Measurements from ENCODE around the gene GLE1. TPM values are rescaled to one million over a fixed set of nuclear protein-coding genes. Genes with fewer than 3 reads are reported as not detected.

The GLE1 gene
- total RNA-seq, 1 experiment from 2014 or later, result 34.1 TPM

DNA sequence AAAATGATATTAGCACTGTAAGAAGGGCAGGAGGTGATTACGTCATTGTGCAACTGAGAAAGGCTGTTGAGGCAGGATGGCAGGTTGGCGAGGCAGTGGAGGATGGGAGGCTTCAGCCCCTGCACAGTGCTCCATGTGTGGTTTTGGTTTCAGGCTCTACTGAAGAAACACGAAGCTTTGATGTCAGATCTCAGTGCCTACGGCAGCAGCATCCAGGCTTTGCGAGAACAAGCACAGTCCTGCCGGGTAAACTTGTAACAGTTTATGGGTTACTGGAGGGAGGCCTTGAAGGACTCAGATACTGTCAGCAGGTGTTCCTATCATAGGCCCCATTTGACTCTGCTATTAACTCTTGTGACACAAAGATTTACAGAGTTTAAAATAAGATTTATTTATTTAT is 82.9 kb downstream of the GLE1 start:
- ChIA-PET POLR2A (no interaction called here), CTCF (no interaction called here)
- intact Hi-C loops (cut with micrococcal nuclease), result no loop called here
- TF ChIP-seq CTCF (IDR thresholded peaks at IDR 0.05; ENCODE audit: unreplicated experiment), result no peak
- peaks cover 100% of the 10 kb centered on the region for H3K36me3 Mint-ChIP-seq (ENCODE audit: insufficient read depth, unreplicated experiment)
- no peak overlapping the region for H3K27ac Mint-ChIP-seq (ENCODE audit: low read depth, unreplicated experiment)
- H3K27me3 Mint-ChIP-seq (ENCODE audit: insufficient read depth, unreplicated experiment), result no peaks in the 10 kb centered on the region
- H3K4me1 Mint-ChIP-seq (ENCODE audit: insufficient read depth, unreplicated experiment), result no peaks in the 10 kb centered on the region
- no peak overlapping the region for H3K4me3 Mint-ChIP-seq (ENCODE audit: unreplicated experiment)
- BruUV-seq (replicated peaks), result no TSS peak
- no peak for DNase-seq (ENCODE audit: unreplicated experiment)
- no peaks in the 10 kb centered on the region for H3K9me3 Mint-ChIP-seq (ENCODE audit: unreplicated experiment)

DNA sequence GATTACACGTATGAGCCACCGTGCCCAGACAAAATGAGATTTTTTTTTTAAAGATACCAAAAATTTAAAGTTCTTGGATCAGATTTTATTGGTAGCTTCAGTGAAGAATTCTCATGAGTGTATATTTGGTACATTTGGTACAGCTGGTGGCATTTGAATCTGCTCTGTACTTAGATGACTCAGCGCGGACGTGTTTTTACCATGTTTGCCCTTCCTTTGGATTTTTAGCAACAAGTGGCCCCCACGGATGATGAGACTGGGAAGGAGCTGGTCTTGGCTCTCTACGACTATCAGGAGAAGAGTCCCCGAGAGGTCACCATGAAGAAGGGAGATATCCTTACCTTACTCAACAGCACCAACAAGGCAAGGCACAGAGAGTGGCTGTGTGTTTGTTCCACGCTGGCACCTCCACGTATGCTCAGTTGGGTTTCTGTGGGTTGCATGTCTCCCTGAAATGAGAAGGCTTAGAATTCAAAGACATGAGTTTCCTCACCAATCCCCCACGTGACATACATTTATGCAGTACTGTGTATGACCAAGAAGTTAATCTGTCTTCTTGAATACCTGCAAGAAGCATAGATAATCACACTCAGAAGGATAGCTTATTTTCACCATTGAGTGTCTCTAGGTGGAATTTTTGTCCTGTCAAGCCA is 84.2 kb downstream of the GLE1 start:
- H3K4me3 Mint-ChIP-seq (ENCODE audit: unreplicated experiment), result no peak overlapping the region
- intact Hi-C loops (cut with micrococcal nuclease), result no loop called here
- H3K27ac Mint-ChIP-seq (ENCODE audit: low read depth, unreplicated experiment), result no peak overlapping the region
- no peak for DNase-seq (ENCODE audit: unreplicated experiment)
- H3K36me3 Mint-ChIP-seq (ENCODE audit: insufficient read depth, unreplicated experiment), result peaks cover 100% of the 10 kb centered on the region
- ChIA-PET POLR2A (interaction anchor here (1.0 to 1.1 kb wide), 2 partner anchors 15 to 18 kb away, joined by 3 read pairs; no protein-coding TSS in a partner anchor), CTCF (interaction anchor here (0.6 to 1.1 kb wide), 2 partner anchors 33 to 124 kb away, joined by 3 read pairs; no protein-coding TSS in a partner anchor)
- H3K4me1 Mint-ChIP-seq (ENCODE audit: insufficient read depth, unreplicated experiment), result no peaks in the 10 kb centered on the region
- BruUV-seq (replicated peaks), result no TSS peak
- H3K9me3 Mint-ChIP-seq (ENCODE audit: unreplicated experiment), result no peaks in the 10 kb centered on the region
- TF ChIP-seq CTCF (IDR thresholded peaks at IDR 0.05; ENCODE audit: unreplicated experiment), result no peak
- H3K27me3 Mint-ChIP-seq (ENCODE audit: insufficient read depth, unreplicated experiment), result no peaks in the 10 kb centered on the region

Other genes starting within 250 kb of the GLE1 start
- 124 and 147 TPM in 2 replicates for gene GOLGA2, start 228.7 kb upstream of the GLE1 start, total RNA-seq (2022)
- gene SWI5, start 228.4 kb upstream of the GLE1 start, total RNA-seq (2022), result 27.7 and 39.0 TPM in 2 replicates
- 36.1 and 37.6 TPM in 2 replicates for gene TRUB2, start 182.3 kb upstream of the GLE1 start, total RNA-seq (2022)
- 57.1 and 58.9 TPM in 2 replicates for gene COQ4, start 181.9 kb upstream of the GLE1 start, total RNA-seq (2022)
- gene SLC27A4, start 164.2 kb upstream of the GLE1 start, total RNA-seq (2022), result 17.0 and 18.8 TPM in 2 replicates
- 56.8 and 57.7 TPM in 2 replicates for gene URM1, start 133.3 kb upstream of the GLE1 start, total RNA-seq (2022)
- 2.3 and 4.1 TPM in 2 replicates for gene CERCAM, start 83.9 kb upstream of the GLE1 start, total RNA-seq (2022)
- 34.4 and 37.3 TPM in 2 replicates for gene ODF2, start 48.7 kb upstream of the GLE1 start, total RNA-seq (2022)
- gene SPTAN1, start 47.9 kb downstream of the GLE1 start, total RNA-seq (2022), result 254 and 280 TPM in 2 replicates
- 31.7 and 43.7 TPM in 2 replicates for gene DYNC2I2, start 152.1 kb downstream of the GLE1 start, total RNA-seq (2022)
- gene SET, start 184.5 kb downstream of the GLE1 start, total RNA-seq (2022), result 512 and 563 TPM in 2 replicates
- 1.1 TPM in 2 replicates for gene PKN3, start 197.8 kb downstream of the GLE1 start, total RNA-seq (2022)
- 22.1 and 22.9 TPM in 2 replicates for gene ZDHHC12, start 219.4 kb downstream of the GLE1 start, total RNA-seq (2022)